ENCODE data around the gene ACTR1A.
A peak's percentile ranks its signal among the peaks of the same experiment; 100 is the strongest.

Gene ACTR1A

GRCh38 chr10:102463983-102464382 is 38.5 kb downstream of the ACTR1A start:
- Histone ChIP-seq H3K9ac (ENCODE audit: low read length) (peak overlapping the region; percentile 75; the same call in 1 of the 2 replicates), H3K27ac (ENCODE audit: low read depth, low read length, poor library complexity, severe bottlenecking) (peak overlapping the region; percentile 94), H3K27me3 (ENCODE audit: insufficient read depth, low read length) (no peaks in the 10 kb centered on the region), H3K4me1 (ENCODE audit: insufficient read depth, low read length, severe bottlenecking) (peaks cover 31% of the 10 kb centered on the region), H3K79me2 (ENCODE audit: insufficient read depth, low read length) (no peaks in the 10 kb centered on the region), H2AFZ (ENCODE audit: low read length) (no peak overlapping the region), H3K4me3 (ENCODE audit: low read depth, low read length, poor library complexity, severe bottlenecking) (peak overlapping the region; percentile 85), H4K20me1 (ENCODE audit: insufficient read depth, low read length) (no peaks in the 10 kb centered on the region), H3K9me2 (ENCODE audit: low read depth, low read length) (no peaks in the 10 kb centered on the region), H3K36me3 (ENCODE audit: insufficient read depth, low read length) (peaks cover 5% of the 10 kb centered on the region), H3K9me3 (ENCODE audit: low read length) (no peaks in the 10 kb centered on the region), H3K4me2 (ENCODE audit: low read length) (peak overlapping the region; percentile 94), H3F3A (ENCODE audit: insufficient read depth, low read length) (no peaks in the 10 kb centered on the region)
- no peak for TF ChIP-seq EZH2 (IDR thresholded peaks at IDR 0.05; ENCODE audit: borderline replicate concordance, low read length)
- no peak for TF ChIP-seq CTCF (IDR thresholded peaks at IDR 0.05; ENCODE audit: low read length)

- no peak for TF ChIP-seq EZH2 (IDR thresholded peaks at IDR 0.05; ENCODE audit: borderline replicate concordance, low read length)
- no peak for TF ChIP-seq CTCF (IDR thresholded peaks at IDR 0.05; ENCODE audit: low read length)
- Histone ChIP-seq H3K27ac (ENCODE audit: low read depth, low read length, poor library complexity, severe bottlenecking) (peak overlapping the region; percentile 94), H3K9me3 (ENCODE audit: low read length) (no peaks in the 10 kb centered on the region), H3K9me2 (ENCODE audit: low read depth, low read length) (no peaks in the 10 kb centered on the region), H3K79me2 (ENCODE audit: insufficient read depth, low read length) (no peaks in the 10 kb centered on the region), H3K36me3 (ENCODE audit: insufficient read depth, low read length) (no peaks in the 10 kb centered on the region; the same call in 1 of the 2 replicates), H3K4me1 (ENCODE audit: insufficient read depth, low read length, severe bottlenecking) (peaks cover 31% of the 10 kb centered on the region), H4K20me1 (ENCODE audit: insufficient read depth, low read length) (no peaks in the 10 kb centered on the region), H3K27me3 (ENCODE audit: insufficient read depth, low read length) (no peaks in the 10 kb centered on the region), H3K9ac (ENCODE audit: low read length) (peak overlapping the region; percentile 93), H3K4me2 (ENCODE audit: low read length) (peak overlapping the region; percentile 94), H3F3A (ENCODE audit: insufficient read depth, low read length) (no peaks in the 10 kb centered on the region), H2AFZ (ENCODE audit: low read length) (no peak overlapping the region), H3K4me3 (ENCODE audit: low read depth, low read length, poor library complexity, severe bottlenecking) (peak overlapping the region; percentile 85)
Observed at GRCh38 chr10:102462512-102463054, 39.9 kb downstream of the ACTR1A start.

GRCh38 chr10:102461187-102462054 is 41.1 kb downstream of the ACTR1A start:
- Histone ChIP-seq H3K4me1 (ENCODE audit: insufficient read depth, low read length, severe bottlenecking) (peaks cover 31% of the 10 kb centered on the region), H3K9me3 (ENCODE audit: low read length) (no peaks in the 10 kb centered on the region), H2AFZ (ENCODE audit: low read length) (peak overlapping the region; percentile 82; the same call in 1 of the 2 replicates), H4K20me1 (ENCODE audit: insufficient read depth, low read length) (no peaks in the 10 kb centered on the region), H3K9me2 (ENCODE audit: low read depth, low read length) (no peaks in the 10 kb centered on the region), H3K4me2 (ENCODE audit: low read length) (peak overlapping the region; percentile 94), H3K36me3 (ENCODE audit: insufficient read depth, low read length) (peaks cover 1% of the 10 kb centered on the region; the same call in 1 of the 2 replicates), H3K4me3 (ENCODE audit: low read depth, low read length, poor library complexity, severe bottlenecking) (peak overlapping the region; percentile 85), H3K9ac (ENCODE audit: low read length) (peak overlapping the region; percentile 93), H3K27me3 (ENCODE audit: insufficient read depth, low read length) (no peaks in the 10 kb centered on the region), H3K27ac (ENCODE audit: low read depth, low read length, poor library complexity, severe bottlenecking) (peak overlapping the region; percentile 94), H3K79me2 (ENCODE audit: insufficient read depth, low read length) (no peaks in the 10 kb centered on the region), H3F3A (ENCODE audit: insufficient read depth, low read length) (no peaks in the 10 kb centered on the region)
- no peak for TF ChIP-seq CTCF (IDR thresholded peaks at IDR 0.05; ENCODE audit: low read length)
- no peak for TF ChIP-seq EZH2 (IDR thresholded peaks at IDR 0.05; ENCODE audit: borderline replicate concordance, low read length)

Data from OCI-LY1 (cell line).